HG02610 (cell line): ENCODE measurements around the gene AFAP1.
A peak's percentile ranks its signal among the peaks of the same experiment; 100 is the strongest.
"Not testable (repeated sequence)": the region's sequence is repeated elsewhere in the genome, so short reads cannot be mapped to it uniquely, and the experiment has no call there.

Experiments used
- ATAC-seq: cut with Tn5 transposase; IDR thresholded peaks from one replicate; pipeline ENCODE4 v1.9.1; 2021; ENCODE audit warnings: mild to moderate bottlenecking, moderate library complexity; ENCODE audit not compliant: unreplicated experiment

AFAP1 gene

GRCh38 chr4:7918187-7918586 lies 21.5 kb downstream of the AFAP1 start:
- not testable (repeated sequence) for ATAC-seq

GRCh38 chr4:7917669-7918068 lies 22.0 kb downstream of the AFAP1 start:
- no peak for ATAC-seq

- ATAC-seq, result peak; percentile 11
Measured at GRCh38 chr4:7915875-7916242, 23.8 kb downstream of the AFAP1 start.

GRCh38 chr4:7912826-7913225 lies 26.8 kb downstream of the AFAP1 start:
- no peak for ATAC-seq

- no peak for ATAC-seq
Measured at GRCh38 chr4:7910952-7911578, 28.6 kb downstream of the AFAP1 start.

GRCh38 chr4:7910263-7910896 lies 29.3 kb downstream of the AFAP1 start:
- no peak for ATAC-seq

GRCh38 chr4:7909463-7910262 lies 30.0 kb downstream of the AFAP1 start:
- ATAC-seq, result no peak

GRCh38 chr4:7908668-7909067 lies 31.0 kb downstream of the AFAP1 start:
- no peak for ATAC-seq

- no peak for ATAC-seq
Measured at GRCh38 chr4:7907142-7907541, 32.5 kb downstream of the AFAP1 start.

GRCh38 chr4:7906171-7906701 lies 33.4 kb downstream of the AFAP1 start:
- ATAC-seq, result no peak

GRCh38 chr4:7904952-7905915 lies 34.4 kb downstream of the AFAP1 start:
- ATAC-seq, result no peak

GRCh38 chr4:7903791-7904516 lies 35.7 kb downstream of the AFAP1 start:
- ATAC-seq, result no peak

GRCh38 chr4:7902826-7903225 lies 36.8 kb downstream of the AFAP1 start:
- ATAC-seq, result no peak

GRCh38 chr4:7902101-7902553 lies 37.5 kb downstream of the AFAP1 start:
- ATAC-seq, result no peak

- ATAC-seq, result no peak
Measured at GRCh38 chr4:7901311-7901885, 38.3 kb downstream of the AFAP1 start.

GRCh38 chr4:7900334-7900909 lies 39.2 kb downstream of the AFAP1 start:
- no peak for ATAC-seq

- ATAC-seq, result no peak
Measured at GRCh38 chr4:7899184-7899869, 40.3 kb downstream of the AFAP1 start.

GRCh38 chr4:7898385-7898784 lies 41.3 kb downstream of the AFAP1 start:
- no peak for ATAC-seq

GRCh38 chr4:7897811-7898210 lies 41.9 kb downstream of the AFAP1 start:
- no peak for ATAC-seq
